Prostate gland (tissue), 2 donors: ENCODE results near the gene CCR9.

Experiments
- POLR2A ChIP-seq: fragments of 450-650 bp; IDR thresholded peaks from one replicate; pipeline ENCODE4 v1.6.1; 2016; ENCODE audit warnings: antibody characterized with exemption, mild to moderate bottlenecking
- POLR2AphosphoS5 ChIP-seq: sonication (generic); formaldehyde crosslinking; IDR thresholded peaks from one replicate; pipeline ENCODE4 v1.6.1; 2017; ENCODE audit warnings: antibody characterized with exemption
- TF ChIP-seq, protein P1 (sequence below), 4 experiments: fragments of 200-600 bp in 2 of 4; fragments of 450-650 bp in 2 of 4; sonication (generic) in 2 of 4; IDR thresholded peaks; 1 replicate in 3 of 4; 2 replicates in 1 of 4; pipeline ENCODE4 v1.5.1; 2016 to 2019; ENCODE audit warnings: antibody characterized with exemption in 4 of 4, mild to moderate bottlenecking in 2 of 4, moderate library complexity in 2 of 4

- TF ChIP-seq, protein P1, sequence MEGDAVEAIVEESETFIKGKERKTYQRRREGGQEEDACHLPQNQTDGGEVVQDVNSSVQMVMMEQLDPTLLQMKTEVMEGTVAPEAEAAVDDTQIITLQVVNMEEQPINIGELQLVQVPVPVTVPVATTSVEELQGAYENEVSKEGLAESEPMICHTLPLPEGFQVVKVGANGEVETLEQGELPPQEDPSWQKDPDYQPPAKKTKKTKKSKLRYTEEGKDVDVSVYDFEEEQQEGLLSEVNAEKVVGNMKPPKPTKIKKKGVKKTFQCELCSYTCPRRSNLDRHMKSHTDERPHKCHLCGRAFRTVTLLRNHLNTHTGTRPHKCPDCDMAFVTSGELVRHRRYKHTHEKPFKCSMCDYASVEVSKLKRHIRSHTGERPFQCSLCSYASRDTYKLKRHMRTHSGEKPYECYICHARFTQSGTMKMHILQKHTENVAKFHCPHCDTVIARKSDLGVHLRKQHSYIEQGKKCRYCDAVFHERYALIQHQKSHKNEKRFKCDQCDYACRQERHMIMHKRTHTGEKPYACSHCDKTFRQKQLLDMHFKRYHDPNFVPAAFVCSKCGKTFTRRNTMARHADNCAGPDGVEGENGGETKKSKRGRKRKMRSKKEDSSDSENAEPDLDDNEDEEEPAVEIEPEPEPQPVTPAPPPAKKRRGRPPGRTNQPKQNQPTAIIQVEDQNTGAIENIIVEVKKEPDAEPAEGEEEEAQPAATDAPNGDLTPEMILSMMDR (IDR thresholded peaks at IDR 0.05): no peak
- TF ChIP-seq POLR2AphosphoS5: no peak
- no peak for TF ChIP-seq POLR2A
These were observed 5.0 kb upstream of the CCR9 start for GRCh38 chr3:45881078-45882022.
